ENCODE measurements around the gene KLK14.

The KLK14 gene

DNA sequence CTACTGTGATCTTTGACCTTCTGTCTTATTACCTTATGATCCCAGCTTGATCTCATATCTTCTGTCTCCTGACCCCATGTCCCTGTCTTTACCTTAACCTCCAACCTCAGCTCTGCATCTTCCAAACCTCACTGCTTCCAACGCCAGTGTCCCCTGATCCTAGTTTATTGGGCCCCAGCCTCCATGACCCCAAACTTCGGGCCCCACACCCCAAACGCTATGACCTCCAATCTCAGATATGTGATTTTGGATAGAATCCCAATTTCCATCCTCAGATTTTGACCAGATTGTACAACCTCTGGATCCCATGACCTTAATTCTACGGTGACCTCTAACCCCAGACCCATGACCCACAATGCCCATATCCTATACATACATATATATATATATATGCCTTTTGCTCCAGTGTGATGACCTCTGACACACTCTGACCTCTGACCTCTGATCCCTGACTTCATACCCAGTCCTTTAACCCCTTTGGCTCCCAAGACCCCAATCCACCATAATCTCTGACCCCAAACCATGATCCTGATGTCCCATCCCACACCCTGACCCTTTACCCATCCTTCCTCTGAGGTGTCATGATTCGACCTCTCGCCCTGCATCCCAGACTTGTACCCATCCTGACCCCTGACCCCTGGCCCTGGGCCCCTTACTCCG, 51.3 kb downstream of the KLK14 start:
- in situ Hi-C loops (cut with MboI; ENCODE audit: low sequenced_read_pairs, unreplicated experiment), result no loop called here
- no peak for DNase-seq (ENCODE audit: low spot score)
- TF ChIP-seq, protein P1, sequence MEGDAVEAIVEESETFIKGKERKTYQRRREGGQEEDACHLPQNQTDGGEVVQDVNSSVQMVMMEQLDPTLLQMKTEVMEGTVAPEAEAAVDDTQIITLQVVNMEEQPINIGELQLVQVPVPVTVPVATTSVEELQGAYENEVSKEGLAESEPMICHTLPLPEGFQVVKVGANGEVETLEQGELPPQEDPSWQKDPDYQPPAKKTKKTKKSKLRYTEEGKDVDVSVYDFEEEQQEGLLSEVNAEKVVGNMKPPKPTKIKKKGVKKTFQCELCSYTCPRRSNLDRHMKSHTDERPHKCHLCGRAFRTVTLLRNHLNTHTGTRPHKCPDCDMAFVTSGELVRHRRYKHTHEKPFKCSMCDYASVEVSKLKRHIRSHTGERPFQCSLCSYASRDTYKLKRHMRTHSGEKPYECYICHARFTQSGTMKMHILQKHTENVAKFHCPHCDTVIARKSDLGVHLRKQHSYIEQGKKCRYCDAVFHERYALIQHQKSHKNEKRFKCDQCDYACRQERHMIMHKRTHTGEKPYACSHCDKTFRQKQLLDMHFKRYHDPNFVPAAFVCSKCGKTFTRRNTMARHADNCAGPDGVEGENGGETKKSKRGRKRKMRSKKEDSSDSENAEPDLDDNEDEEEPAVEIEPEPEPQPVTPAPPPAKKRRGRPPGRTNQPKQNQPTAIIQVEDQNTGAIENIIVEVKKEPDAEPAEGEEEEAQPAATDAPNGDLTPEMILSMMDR (IDR thresholded peaks at IDR 0.05; ENCODE audit: borderline replicate concordance, control extremely low read depth, extremely low read depth, insufficient read depth, missing control alignments), result no peak

DNA sequence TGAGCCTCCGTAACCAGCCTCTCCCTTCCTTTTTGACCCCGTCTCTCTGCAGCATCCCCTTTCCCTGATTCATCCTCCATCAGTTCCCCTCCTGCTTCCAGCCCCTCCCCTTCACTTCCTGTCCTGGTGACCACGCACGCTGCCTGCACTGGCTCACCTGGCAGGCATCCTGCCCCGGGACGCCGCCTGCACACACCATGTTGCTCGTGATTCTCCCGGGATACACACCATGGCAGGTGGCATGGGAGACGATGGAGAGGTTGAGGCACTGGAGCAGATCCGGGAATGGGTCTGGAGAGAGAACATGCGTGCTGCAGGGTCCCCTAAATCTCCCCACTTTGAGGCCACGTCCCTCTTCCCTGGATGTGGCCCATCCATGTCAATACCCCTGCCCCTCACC, 52.1 kb downstream of the KLK14 start:
- TF ChIP-seq, protein P1 (IDR thresholded peaks at IDR 0.05; ENCODE audit: borderline replicate concordance, control extremely low read depth, extremely low read depth, insufficient read depth, missing control alignments), result no peak
- no peak for DNase-seq (ENCODE audit: low spot score)
- in situ Hi-C loops (cut with MboI; ENCODE audit: low sequenced_read_pairs, unreplicated experiment), result no loop called here

DNA sequence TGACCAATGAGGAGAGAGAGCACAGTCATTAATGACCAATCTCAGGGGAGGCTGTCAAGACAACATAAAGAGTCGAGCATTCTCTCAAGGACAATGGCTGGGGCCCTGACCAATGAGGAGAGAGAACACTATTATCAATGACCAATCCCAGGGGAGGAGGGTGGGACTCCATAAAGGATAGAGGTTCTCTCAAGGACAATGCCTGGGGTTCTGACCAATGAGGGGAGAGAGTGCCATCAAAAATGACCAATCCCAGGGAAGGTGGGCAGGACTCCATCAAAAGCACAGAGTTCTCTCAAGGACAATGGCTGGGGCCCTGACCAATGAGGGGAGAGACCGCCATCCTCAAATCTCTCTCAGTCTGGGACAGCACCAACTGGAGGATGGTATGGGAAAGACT, 53.0 kb downstream of the KLK14 start:
- in situ Hi-C loops (cut with MboI; ENCODE audit: low sequenced_read_pairs, unreplicated experiment), result no loop called here
- DNase-seq (ENCODE audit: low spot score), result no peak
- TF ChIP-seq, protein P1 (IDR thresholded peaks at IDR 0.05; ENCODE audit: borderline replicate concordance, control extremely low read depth, extremely low read depth, insufficient read depth, missing control alignments), result no peak

Data from GM13976 (cell line).